ENCODE results near the gene MYDGF.
A peak's percentile ranks its signal among the peaks of the same experiment; 100 is the strongest.

The MYDGF gene

GRCh38 chr19:4641132-4641531 lies 29.0 kb downstream of the MYDGF start:
- DNase-seq (ENCODE audit: low read depth in 2 of 2): no peak

- DNase-seq (ENCODE audit: low read depth in 2 of 2): no peak
Measured at GRCh38 chr19:4640247-4641000, 29.7 kb downstream of the MYDGF start.

GRCh38 chr19:4639531-4640246 lies 30.5 kb downstream of the MYDGF start:
- no peak for DNase-seq (ENCODE audit: low read depth in 2 of 2)

- DNase-seq (ENCODE audit: low read depth in 2 of 2): peak; percentile 96 to 98
Measured at GRCh38 chr19:4638828-4639530, 31.2 kb downstream of the MYDGF start, which contains the start of gene TNFAIP8L1. Gene TNFAIP8L1 (plus strand): TSS chr19:4639516. CDS start chr19:4651870, 12,354 bp downstream.

- no peak for DNase-seq (ENCODE audit: low read depth in 2 of 2)
Measured at GRCh38 chr19:4638317-4638716, 31.8 kb downstream of the MYDGF start.

GRCh38 chr19:4636761-4637160 lies 33.4 kb downstream of the MYDGF start:
- DNase-seq (ENCODE audit: low read depth in 2 of 2): no peak

- peak; percentile 32 to 59 for DNase-seq (ENCODE audit: low read depth in 2 of 2)
Measured at GRCh38 chr19:4636151-4636717, 33.9 kb downstream of the MYDGF start.

- DNase-seq (ENCODE audit: low read depth in 2 of 2): no peak
Measured at GRCh38 chr19:4635754-4636116, 34.4 kb downstream of the MYDGF start.

- peak in 1 of 2 donors; percentile 9 for DNase-seq (ENCODE audit: low read depth in 2 of 2)
Measured at GRCh38 chr19:4633140-4633967, 36.8 kb downstream of the MYDGF start.

GRCh38 chr19:4624733-4625362 lies 45.3 kb downstream of the MYDGF start:
- no peak for DNase-seq (ENCODE audit: low read depth in 2 of 2)

GRCh38 chr19:4624301-4624700 lies 45.8 kb downstream of the MYDGF start:
- DNase-seq (ENCODE audit: low read depth in 2 of 2): no peak

GRCh38 chr19:4622695-4623421 lies 47.3 kb downstream of the MYDGF start:
- no peak for DNase-seq (ENCODE audit: low read depth in 2 of 2)

GRCh38 chr19:4620675-4621074 lies 49.5 kb downstream of the MYDGF start:
- no peak for DNase-seq (ENCODE audit: low read depth in 2 of 2)

GRCh38 chr19:4619668-4620294 lies 50.4 kb downstream of the MYDGF start:
- no peak for DNase-seq (ENCODE audit: low read depth in 2 of 2)

- no peak for DNase-seq (ENCODE audit: low read depth in 2 of 2)
Measured at GRCh38 chr19:4618019-4618418, 52.1 kb downstream of the MYDGF start.

GRCh38 chr19:4613254-4613751 lies 56.8 kb downstream of the MYDGF start:
- no peak for DNase-seq (ENCODE audit: low read depth in 2 of 2)

- no peak for DNase-seq (ENCODE audit: low read depth in 2 of 2)
Measured at GRCh38 chr19:4609878-4610511, 60.1 kb downstream of the MYDGF start.

All from activated CD8-positive, alpha-beta memory T cell treated with anti-CD3 and anti-CD28 coated beads for 4 hours (primary cell).